ENCODE measurements around the gene BORCS6. TPM values are rescaled to one million over a fixed set of nuclear protein-coding genes. Genes with fewer than 3 reads are reported as not detected.

Gene BORCS6
- total and polyA plus RNA-seq, 9 of the 15 experiments (the other 6 are each of a cell fraction or from before 2014, with no cell fraction given), result 0.01 to 7.4 (median 2.3) TPM

GRCh38 chr17:8226536-8227237 lies 36.7 kb upstream of the BORCS6 start (continued):
- TF ChIP-seq E2F6 (IDR thresholded peaks at IDR 0.05; ENCODE audit: borderline replicate concordance in 1 of 2, extremely low read depth in 1 of 2, insufficient read depth in 1 of 2, insufficient read length in 1 of 2, low read depth in 1 of 2, low read length in 1 of 2, poor library complexity in 1 of 2, severe bottlenecking in 1 of 2) (peak in 1 of 2 experiments; percentile 24), TCF3 (CRISPR knock-in tag; IDR thresholded peaks at IDR 0.05) (no peak), HES1 (IDR thresholded peaks at IDR 0.05; ENCODE audit: low read depth) (no peak), ZNF583 (CRISPR knock-in tag; IDR thresholded peaks at IDR 0.05) (no peak), GATAD2A (IDR thresholded peaks at IDR 0.05) (no peak), ZNF75A (CRISPR knock-in tag; IDR thresholded peaks at IDR 0.05) (no peak), PHF20 (IDR thresholded peaks at IDR 0.05; ENCODE audit: partially characterized antibody) (no peak), SETDB1 (IDR thresholded peaks at IDR 0.05; ENCODE audit: low read length) (no peak), SIN3B (IDR thresholded peaks at IDR 0.05; ENCODE audit: low read depth) (no peak), ELK1 (CRISPR knock-in tag; IDR thresholded peaks at IDR 0.05) (no peak), ZSCAN32 (CRISPR knock-in tag; IDR thresholded peaks at IDR 0.05) (no peak), E2F5 (CRISPR knock-in tag; IDR thresholded peaks at IDR 0.05) (no peak), RBM25 (IDR thresholded peaks at IDR 0.05; ENCODE audit: low read depth, low read length, severe bottlenecking) (no peak), SMC3 (conservative IDR thresholded peaks at IDR 0.05; ENCODE audit: insufficient read depth, low read depth, low read length) (no peak), HNRNPLL (IDR thresholded peaks at IDR 0.05; ENCODE audit: low read depth, low read length, poor library complexity, severe bottlenecking) (no peak), DEAF1 (CRISPR knock-in tag; IDR thresholded peaks at IDR 0.05) (0 out of 2 replicates have a peak, but pooled peaks have one; percentile 4), MNT (conservative IDR thresholded peaks at IDR 0.05) (peak; percentile 65 to 76), TAF7 (tag; IDR thresholded peaks at IDR 0.05) (no peak), ZNF436 (CRISPR knock-in tag; IDR thresholded peaks at IDR 0.05) (no peak; the same call in 1 of the 2 replicates)
